Effector CD4-positive, alpha-beta T cell (primary cell): Measurements from ENCODE around the gene PLEKHA8.

ENCODE experiments used
- DNase-seq: peaks from one replicate; pipeline ENCODE4 v3.0.0-alpha.2; 2020

PLEKHA8 gene

DNA sequence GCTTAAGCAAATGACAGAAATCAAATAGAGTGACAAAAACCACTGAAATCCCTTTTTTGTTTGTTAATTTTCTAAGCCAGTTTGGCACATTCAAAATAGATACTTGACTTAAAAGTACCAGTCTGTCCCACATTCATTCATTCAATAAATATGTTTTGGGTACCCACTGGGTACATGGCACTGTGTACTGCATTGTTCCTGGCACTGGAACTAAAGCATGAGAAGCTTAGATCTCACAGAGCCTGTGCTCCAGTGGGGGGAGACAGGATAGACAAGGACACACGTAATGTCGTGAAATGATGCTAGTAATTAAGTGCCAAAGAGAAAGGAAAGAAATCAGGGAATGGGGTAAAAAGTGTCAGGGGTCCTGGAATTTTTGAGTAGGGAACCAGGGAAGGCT, 119.6 kb downstream of the PLEKHA8 start:
- DNase-seq = no peak

DNA sequence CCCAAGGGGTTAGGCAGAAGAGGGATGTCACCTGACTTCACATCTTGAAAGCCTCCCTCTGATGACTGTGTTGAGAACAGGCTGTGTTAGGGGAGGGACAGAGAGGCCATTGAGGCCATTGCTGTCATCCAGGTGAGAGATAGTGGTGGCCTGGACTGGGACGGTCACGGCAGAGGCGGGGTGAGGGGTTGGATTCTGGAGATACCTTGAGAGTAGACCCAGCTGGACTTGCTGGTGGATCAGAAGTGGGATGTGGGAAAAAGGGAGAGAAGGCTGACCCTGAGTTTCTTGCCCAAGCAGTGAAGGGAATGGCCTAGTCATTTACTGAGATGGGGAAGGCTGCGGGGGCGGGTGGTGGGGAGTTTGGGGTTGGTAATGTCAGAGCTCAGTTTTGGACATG, 120.2 kb downstream of the PLEKHA8 start:
- DNase-seq = no peak

GRCh38 chr7:30148951-30149459, 120.8 kb downstream of the PLEKHA8 start:
- DNase-seq = no peak

- no peak for DNase-seq
Measured at GRCh38 chr7:30149640-30150272, 121.5 kb downstream of the PLEKHA8 start.

DNA sequence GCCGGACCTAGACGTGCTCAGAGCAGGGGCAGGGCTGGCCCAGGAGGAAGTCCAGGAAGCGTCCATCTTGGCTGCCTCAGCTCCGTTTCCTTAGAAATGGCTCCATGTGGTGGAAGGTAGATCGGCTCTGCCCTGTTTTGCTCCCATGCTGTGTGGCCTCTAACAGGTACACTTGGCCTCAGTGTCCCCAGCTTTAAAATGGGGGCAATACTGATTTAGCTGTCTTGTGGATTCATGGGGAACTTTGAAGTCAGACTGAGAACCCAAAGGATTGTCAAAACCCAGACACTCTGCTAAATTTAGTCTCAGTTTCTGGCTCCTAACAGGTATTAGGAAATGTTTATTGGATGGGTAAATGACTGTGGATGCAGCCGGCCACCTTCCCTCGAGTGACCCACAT, 122.5 kb downstream of the PLEKHA8 start:
- DNase-seq = no peak

DNA sequence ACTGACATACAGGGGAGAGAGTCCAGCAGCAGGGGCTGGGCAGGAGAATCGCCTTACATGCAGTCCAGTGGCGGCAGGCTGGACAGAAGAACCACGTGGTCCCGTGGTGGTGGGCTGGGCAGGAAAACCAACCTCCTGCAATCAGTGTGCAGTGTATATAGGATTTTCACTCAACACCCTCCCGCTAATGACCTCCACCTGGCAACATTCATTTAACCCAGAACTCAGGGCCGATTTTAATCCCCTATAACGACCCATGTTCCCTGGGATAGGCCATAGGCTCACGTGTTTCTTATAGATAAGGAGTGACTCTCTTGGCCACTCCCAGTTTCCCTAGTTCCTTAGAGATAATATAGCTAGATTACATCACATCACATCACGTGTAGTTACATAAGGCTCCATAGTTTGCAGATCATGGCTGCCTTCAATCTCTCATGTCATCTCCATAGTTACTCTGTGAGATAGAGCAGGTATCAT, 125.9 kb downstream of the PLEKHA8 start:
- no peak for DNase-seq

GRCh38 chr7:30155481-30155880, 127.3 kb downstream of the PLEKHA8 start:
- no peak for DNase-seq

DNA sequence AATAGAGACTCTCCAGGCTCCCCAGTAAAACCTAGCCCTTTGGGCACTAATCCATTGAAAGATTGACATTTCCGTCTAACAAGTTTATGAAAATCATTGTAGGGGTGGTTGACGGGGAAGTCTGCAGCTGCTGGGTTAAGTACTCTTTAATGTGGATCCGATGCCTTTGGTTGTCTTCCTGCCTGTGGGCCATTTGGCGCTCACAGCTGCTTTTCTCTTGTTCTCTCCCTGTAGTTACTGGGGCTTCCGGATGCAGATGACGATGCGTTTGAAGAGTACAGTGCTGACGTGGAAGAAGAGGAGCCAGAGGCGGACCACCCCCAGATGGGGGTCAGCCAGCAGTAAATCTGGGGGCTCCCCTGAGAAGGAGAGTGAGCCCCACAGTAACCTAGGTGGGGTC, 129.0 kb downstream of the PLEKHA8 start:
- DNase-seq = no peak

DNA sequence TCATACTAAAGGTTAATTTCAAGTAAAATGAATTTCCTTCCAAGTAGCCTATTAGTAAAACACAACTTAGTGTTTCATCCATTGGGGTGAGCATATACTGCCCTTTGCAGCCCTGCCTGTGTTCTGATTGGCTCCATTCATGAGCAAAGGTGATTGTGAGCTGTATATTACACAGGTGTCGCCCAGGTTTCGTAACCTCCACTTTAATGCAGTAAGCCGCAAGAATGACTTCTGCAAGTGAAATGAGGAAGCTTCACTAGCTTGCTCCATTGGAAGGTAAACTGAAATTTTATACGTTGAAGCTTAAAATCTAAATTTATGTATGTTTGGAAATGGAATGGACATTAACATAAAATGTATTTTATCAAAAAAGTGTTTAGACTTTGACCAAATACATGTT, 131.0 kb downstream of the PLEKHA8 start:
- no peak for DNase-seq

- no peak for DNase-seq
Measured at GRCh38 chr7:30159698-30160143, 131.5 kb downstream of the PLEKHA8 start.

- DNase-seq = no peak
Measured at GRCh38 chr7:30160329-30160728, 132.1 kb downstream of the PLEKHA8 start.

DNA sequence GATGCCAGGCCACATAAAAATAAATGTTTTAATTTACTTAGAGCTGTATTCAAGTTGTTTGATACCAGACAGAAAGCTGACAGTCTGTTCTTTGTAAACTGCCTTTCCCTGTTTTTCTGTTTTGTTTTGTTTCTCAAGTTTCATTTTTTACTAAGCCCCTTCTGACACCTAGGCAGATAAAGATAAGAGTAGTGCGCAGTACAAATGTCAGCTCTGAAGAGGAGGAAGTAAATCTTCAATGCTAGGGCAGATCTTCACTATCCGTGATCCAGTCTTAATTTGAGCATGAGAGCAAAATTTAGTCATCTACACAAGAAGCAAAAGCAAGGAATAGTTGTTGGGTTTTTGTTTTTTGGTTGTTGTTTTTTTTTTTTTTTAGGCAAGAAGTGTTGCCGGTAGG, 133.9 kb downstream of the PLEKHA8 start:
- no peak for DNase-seq

GRCh38 chr7:30162622-30163124, 134.5 kb downstream of the PLEKHA8 start:
- no peak for DNase-seq

- no peak for DNase-seq
Measured at GRCh38 chr7:30163231-30163894, 135.2 kb downstream of the PLEKHA8 start.

DNA sequence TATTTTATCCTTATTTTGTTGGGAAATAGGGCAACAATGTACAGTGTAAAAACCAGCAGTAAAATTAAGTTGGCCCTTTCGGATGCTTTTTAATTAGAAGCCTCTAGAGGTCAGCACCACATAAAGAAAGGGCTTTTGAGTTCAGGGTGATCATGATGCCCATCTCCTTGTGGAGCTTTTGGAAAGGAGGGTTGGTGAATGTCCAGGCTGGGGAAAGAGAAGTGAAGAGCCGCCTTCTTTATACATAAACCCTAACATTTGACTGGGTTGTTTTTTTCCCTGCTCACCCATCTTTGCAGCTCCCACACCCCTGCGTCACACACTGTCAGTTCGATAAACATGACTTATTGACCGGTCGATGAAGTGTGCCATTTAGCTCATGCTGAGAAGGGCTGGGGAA, 136.4 kb downstream of the PLEKHA8 start:
- DNase-seq = no peak

- no peak for DNase-seq
Measured at GRCh38 chr7:30165590-30165989, 137.4 kb downstream of the PLEKHA8 start.

- no peak for DNase-seq
Measured at GRCh38 chr7:30166155-30166840, 138.1 kb downstream of the PLEKHA8 start.

GRCh38 chr7:30166841-30167235, 138.6 kb downstream of the PLEKHA8 start:
- no peak for DNase-seq

- DNase-seq = no peak
Measured at GRCh38 chr7:30167901-30168300, 139.7 kb downstream of the PLEKHA8 start.

GRCh38 chr7:30168835-30169573, 140.8 kb downstream of the PLEKHA8 start:
- DNase-seq = no peak

DNA sequence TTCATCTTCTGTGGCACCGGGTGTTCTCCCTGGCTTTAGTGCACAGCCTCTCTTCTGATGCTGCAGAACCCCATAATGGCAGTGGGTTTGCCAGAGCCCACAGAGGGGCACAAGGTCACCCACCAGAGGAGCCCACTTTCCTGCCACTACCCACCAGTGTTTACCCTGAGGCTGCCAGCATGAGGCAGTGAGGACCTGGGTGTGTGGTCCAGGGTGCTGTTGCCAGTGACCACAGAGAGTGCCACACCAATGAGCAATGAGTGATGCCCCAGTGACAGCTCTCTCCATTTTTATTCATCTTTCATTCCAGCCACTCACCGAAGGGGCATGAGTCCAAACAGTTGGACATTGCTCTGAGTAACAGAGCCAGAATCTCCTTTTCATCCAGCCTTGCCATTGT, 141.4 kb downstream of the PLEKHA8 start:
- no peak for DNase-seq

DNA sequence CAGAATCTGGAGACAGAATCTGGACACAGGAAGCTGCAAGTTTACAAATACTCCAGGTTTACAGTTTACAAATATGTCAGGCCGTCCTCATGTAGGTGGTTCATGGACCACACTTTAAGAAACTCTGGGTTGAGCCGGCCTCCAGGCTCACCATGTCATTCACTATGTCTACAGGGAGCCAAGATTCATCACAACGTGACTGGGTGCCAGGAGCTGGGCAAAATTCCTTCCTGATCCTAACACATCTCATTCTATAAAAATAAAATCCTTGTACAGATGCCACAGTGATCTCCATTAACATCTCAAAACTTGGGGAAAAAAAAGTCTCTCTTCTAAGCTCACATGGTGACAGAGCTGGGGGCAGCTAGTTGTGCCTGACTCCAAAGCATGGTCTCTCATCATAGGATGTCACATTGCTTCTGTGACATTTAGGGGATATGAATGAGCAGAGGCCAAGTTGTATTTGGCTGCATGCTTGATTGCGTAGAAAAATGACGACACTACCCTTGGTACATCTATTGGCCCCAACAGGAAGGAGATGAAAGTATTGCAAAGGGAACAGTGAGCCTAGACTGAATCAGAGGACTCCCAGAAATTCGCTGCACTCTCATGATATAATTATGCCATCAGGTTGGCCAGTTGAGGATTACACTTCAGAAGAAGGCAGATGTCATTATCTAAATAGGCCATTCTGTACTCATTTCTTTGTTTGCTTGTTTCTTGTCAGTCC, 142.4 kb downstream of the PLEKHA8 start:
- DNase-seq = no peak
